SKM-1 treated with dmso at 0.1 percent for 144 hours (cell line): ENCODE results near the gene TTC39B.
"Not testable (repeated sequence)": the region's sequence is repeated elsewhere in the genome, so short reads cannot be mapped to it uniquely, and the experiment has no call there.

Source experiments
- DNase-seq: peaks from one replicate; lab custom pipeline; 2025; ENCODE audit not compliant: unreplicated experiment; lab: John Stamatoyannopoulos, UW

TTC39B gene

GRCh38 chr9:15306757-15307522, at the start of gene TTC39B:
TSS of gene TTC39B (minus strand) at chr9:15307216. CDS start at chr9:15307125, 91 bp downstream.
- DNase-seq, result peak; percentile 83

- DNase-seq, result no peak
Measured at GRCh38 chr9:15355669-15356068, 48.7 kb upstream of the TTC39B start.

- no peak for DNase-seq
Measured at GRCh38 chr9:15354713-15355112, 47.7 kb upstream of the TTC39B start.

GRCh38 chr9:15353892-15354291, 46.9 kb upstream of the TTC39B start:
- peak; percentile 43 for DNase-seq

- no peak for DNase-seq
Measured at GRCh38 chr9:15352306-15352705, 45.3 kb upstream of the TTC39B start.

- DNase-seq, result no peak
Measured at GRCh38 chr9:15349892-15350761, 43.1 kb upstream of the TTC39B start.

GRCh38 chr9:15346837-15347236, 39.8 kb upstream of the TTC39B start:
- DNase-seq, result no peak

GRCh38 chr9:15344191-15344590, 37.2 kb upstream of the TTC39B start:
- DNase-seq, result no peak

- DNase-seq, result no peak
Measured at GRCh38 chr9:15333376-15333881, 26.4 kb upstream of the TTC39B start.

GRCh38 chr9:15332939-15333338, 25.9 kb upstream of the TTC39B start:
- no peak for DNase-seq

- no peak for DNase-seq
Measured at GRCh38 chr9:15329539-15330109, 22.6 kb upstream of the TTC39B start.

- DNase-seq, result no peak
Measured at GRCh38 chr9:15328946-15329345, 21.9 kb upstream of the TTC39B start.

GRCh38 chr9:15322695-15323094, 15.7 kb upstream of the TTC39B start:
- not testable (repeated sequence) for DNase-seq

GRCh38 chr9:15319661-15320060, 12.6 kb upstream of the TTC39B start:
- not testable (repeated sequence) for DNase-seq

GRCh38 chr9:15317836-15318235, 10.8 kb upstream of the TTC39B start:
- DNase-seq, result no peak

- no peak for DNase-seq
Measured at GRCh38 chr9:15311607-15312006, 4.6 kb upstream of the TTC39B start.

GRCh38 chr9:15310107-15310850, 3.3 kb upstream of the TTC39B start:
- DNase-seq, result no peak

- no peak for DNase-seq
Measured at GRCh38 chr9:15308511-15308910, 1.5 kb upstream of the TTC39B start.

GRCh38 chr9:15307523-15307841, 466 bp upstream of the TTC39B start:
- no peak for DNase-seq

GRCh38 chr9:15306068-15306756, 804 bp downstream of the TTC39B start:
- no peak for DNase-seq
